UCSD-AML1 (cell line): ENCODE data around the gene LMO7.
"Not testable (repeated sequence)": the region's sequence is repeated elsewhere in the genome, so short reads cannot be mapped to it uniquely, and the experiment has no call there.

Experiments used
- DNase-seq: peaks from one replicate; lab custom pipeline; 2025; ENCODE audit not compliant: unreplicated experiment; lab: John Stamatoyannopoulos, UW

The LMO7 gene

DNA sequence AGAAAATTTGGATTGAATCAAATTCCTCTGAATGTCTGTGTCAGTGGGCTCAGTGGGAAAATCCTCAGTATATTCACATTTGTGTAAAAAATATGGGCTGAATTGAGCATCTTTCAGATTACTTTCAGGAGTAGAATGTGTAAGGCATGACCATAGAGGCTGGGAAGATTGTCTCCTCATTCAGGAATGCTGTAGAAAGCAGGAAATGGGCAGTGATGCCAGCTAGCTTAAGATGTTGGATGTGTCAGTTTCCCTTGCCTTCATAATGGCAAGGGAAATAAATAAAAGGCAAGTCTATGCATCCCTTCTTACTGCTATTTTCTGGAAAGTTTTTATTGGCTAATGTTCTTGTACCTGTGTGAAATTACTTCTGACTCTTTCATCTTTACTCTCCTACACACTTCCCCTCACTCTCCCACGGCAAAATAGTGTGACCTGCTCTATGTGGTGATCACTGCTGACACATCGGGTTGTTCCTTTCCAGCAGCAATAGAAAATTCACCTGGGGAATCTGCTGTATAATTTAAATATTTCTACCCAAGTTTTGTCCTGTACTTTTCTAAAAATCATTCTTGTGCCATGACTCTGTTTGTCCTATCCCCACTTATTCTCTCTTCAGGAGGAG lies 103.2 kb downstream of the LMO7 start:
- DNase-seq = no peak

- DNase-seq = no peak
These were observed 103.9 kb downstream of the LMO7 start for GRCh38 chr13:75740031-75740430.

GRCh38 chr13:75743072-75743471 lies 106.9 kb downstream of the LMO7 start:
- DNase-seq = not testable (repeated sequence)

DNA sequence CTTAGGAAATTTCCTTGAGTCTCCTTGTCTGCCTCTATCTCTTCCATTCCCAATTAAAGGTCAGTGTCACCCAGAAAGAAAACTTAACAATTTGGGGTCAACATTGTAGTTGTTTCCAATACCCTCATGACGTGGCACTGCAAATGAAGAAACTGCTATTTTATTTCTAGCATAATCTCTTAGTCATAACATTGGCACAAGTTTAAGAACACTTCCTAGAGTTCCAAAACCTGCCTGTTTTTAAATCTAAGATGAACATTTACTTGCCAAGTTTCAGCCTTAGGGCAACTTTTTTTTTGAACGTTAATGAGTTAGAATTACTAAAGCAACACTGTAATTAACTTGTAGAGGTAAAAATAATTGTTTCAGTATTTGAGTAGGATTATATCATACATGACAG lies 108.0 kb downstream of the LMO7 start:
- no peak for DNase-seq

DNA sequence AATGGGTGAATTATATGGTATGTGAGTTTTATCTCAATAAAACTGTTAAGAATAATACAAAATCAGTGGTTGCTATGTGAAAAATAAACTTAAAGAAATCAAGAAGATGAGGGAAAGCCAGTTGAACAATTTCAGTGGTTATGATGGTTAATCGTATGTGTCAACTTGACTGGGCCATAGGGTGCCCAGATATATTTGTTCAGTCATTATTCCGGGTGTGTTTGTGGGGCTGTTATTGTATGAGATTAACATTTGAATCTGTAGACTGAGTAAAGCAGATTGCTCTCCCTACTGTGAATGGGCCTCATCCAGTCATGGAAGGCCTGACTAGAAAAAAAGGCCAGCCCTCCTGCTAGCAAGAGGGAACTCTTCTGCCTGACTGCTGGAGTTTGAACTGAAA lies 109.3 kb downstream of the LMO7 start:
- no peak for DNase-seq

GRCh38 chr13:75748874-75749273 lies 112.7 kb downstream of the LMO7 start:
- DNase-seq = no peak

GRCh38 chr13:75749407-75749806 lies 113.3 kb downstream of the LMO7 start:
- no peak for DNase-seq

DNA sequence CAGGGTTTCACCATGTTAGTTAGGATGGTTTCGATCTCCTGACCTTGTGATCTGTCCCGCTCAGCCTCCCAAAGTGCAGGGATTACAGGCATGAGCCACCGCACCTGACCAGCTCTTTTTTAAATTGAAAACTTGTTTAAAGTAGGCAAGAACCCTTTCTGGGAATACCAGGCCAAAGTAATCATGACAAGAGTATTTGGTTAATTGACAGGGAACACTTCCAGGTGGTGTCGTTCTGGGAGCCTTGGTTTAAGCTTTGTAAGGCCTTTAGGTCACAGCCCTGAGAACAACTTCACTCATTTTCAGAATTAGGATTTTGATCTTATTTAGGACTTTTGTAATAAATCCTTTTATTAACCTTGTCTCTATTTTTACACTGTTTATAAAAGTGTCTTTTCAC lies 115.2 kb downstream of the LMO7 start:
- DNase-seq = no peak

GRCh38 chr13:75752826-75753225 lies 116.7 kb downstream of the LMO7 start:
- no peak for DNase-seq

DNA sequence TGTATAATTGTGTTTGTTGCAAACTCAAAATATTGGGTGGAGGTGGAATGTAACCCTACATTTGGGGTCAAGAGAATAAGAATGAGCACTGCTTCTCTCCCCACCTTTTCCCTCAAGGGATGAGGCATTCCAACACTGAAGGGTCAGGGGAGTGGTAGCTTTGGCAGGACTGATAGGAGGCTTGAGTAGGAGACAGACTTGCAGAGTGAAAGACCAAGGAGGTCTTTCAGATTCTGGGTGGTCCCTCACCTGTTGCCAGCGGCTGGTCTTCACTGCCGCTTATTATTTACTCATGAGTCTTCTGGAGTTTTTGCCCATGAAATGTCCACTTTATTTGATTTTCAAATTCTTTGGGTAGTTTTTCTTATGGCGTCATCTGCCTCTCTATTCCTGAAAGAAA lies 118.8 kb downstream of the LMO7 start:
- DNase-seq = no peak

DNA sequence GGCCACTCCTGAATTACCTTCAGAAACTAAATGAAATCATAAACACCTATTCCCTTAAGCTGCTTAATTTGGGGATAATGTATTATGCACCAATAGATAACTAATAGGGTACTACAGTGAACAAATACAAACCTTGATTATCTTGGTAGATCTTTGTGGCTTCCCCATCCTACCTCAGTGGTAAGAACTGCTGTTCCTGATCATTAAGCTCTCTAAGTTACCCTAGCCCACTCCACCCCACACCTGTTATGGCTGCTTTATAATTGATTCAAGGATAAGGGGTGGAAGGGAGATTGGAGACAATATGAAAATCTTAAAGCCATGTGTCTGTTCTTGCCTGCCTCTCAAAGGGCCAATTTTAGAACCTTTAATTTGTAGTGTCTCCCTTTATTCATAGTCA lies 121.2 kb downstream of the LMO7 start:
- no peak for DNase-seq

DNA sequence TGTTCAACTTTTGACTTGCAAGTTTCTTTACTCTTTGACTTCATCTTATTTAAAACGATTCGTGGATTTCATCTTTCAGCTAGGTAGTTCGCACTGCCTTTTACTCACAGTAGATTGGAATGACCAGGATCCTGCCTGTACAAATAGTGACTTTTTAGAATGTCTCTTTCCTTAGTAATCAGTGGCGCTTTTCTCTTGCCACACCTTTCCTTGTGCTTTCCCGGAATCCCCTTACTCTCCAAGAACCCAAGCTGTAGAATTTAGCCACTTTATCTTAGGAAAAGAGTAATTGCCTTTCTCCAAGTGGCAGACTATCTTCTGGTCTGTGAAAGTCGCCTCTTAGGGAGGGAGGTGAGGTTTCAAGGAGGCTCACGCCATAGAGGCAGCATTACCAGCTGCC lies 123.4 kb downstream of the LMO7 start:
- no peak for DNase-seq

- DNase-seq = no peak
These were observed 124.2 kb downstream of the LMO7 start for GRCh38 chr13:75760131-75761021.

DNA sequence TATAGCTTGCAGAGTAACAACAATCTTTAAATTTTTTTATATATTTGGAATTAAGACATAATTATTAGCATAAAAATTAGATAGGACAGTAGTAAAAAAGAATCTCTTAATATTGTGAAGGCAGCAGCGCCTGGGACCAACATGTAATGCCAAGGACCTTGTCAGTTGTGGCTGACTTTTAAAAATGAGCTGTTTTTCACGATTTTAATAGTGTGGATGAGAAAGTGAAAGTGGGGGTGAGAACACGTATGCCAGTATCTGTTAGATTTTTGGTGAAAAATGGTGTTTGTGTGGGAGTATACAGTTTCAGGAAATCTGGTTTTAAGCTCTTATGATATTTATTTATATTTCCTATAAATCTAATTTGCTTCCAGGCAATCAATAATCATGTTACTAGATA lies 125.2 kb downstream of the LMO7 start:
- DNase-seq = no peak

DNA sequence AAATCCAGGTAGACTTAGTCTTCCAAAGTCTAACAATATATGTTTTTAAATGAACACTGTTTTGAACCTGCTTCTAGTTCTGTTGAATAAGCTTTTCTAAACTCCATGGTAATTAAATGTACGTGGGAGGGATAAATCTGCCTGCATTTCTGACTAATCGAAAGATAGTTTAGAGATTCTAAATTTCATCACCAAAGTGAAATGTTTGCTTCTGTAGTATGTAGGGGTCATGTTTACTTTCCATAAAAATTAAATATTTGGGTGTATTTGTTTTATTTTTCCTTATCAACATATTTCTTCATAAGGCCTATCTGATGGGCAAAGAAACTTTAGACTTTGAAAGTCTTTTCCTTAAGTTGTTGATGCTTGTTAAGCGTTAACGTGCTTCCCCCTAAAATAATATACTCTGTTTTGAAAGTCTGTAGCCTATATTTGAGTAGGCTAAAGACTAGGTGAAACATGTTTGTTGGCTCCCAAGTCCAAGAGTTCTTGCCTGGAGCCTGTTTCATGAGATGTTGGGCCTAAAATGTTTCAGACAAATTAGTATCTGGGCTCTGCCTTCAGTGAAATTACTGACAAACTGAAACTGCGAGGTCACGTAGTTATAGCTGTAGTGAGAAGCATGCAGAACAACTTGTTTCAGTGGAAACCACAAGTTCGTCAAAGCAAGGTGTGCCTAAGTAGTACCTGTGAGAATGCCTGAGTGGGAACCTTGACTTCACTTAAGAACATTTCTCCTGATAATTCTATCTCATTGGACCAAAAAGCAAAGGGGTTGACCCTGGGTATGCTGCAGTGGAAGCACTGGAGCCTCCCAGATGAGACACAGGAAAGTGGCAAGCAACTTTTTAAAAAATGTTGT lies 126.2 kb downstream of the LMO7 start:
- no peak for DNase-seq

DNA sequence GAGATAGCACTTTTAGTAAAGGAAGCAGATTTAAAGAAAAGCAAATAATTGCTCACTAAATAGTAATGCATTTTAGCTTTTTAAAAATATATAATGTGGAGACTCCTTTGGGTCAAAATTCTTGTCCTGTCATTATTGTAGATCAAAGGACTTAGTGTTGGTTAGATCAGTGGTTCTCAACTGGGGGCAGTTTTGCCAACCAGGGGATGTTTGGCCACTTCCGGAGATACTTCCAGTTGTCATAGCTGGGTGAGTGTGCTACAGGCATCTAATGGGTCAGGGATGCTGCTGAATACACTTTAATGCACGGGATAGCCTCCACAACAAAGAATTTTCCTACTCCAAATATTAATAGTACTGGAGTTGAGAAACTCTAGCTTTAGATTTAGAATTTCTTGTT lies 126.8 kb downstream of the LMO7 start:
- DNase-seq = no peak

DNA sequence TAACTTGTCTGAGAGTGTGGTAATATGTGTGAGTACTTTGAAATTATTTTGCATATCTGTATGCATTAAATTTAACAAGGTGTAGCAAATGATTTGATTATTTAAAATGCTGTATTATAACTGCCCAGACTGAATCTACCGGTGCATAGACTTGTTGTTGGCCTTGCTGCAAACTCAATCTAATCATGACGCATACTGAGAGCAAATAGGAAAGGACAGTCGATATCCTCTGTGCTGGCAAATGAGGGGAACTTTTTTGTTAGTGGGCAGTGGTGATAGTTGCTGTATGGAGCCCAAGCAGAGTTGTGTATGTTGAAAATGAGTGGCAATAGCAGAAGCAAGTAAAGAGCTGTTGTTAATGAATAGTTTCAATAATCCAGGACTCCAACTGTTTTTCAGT lies 127.4 kb downstream of the LMO7 start:
- no peak for DNase-seq

DNA sequence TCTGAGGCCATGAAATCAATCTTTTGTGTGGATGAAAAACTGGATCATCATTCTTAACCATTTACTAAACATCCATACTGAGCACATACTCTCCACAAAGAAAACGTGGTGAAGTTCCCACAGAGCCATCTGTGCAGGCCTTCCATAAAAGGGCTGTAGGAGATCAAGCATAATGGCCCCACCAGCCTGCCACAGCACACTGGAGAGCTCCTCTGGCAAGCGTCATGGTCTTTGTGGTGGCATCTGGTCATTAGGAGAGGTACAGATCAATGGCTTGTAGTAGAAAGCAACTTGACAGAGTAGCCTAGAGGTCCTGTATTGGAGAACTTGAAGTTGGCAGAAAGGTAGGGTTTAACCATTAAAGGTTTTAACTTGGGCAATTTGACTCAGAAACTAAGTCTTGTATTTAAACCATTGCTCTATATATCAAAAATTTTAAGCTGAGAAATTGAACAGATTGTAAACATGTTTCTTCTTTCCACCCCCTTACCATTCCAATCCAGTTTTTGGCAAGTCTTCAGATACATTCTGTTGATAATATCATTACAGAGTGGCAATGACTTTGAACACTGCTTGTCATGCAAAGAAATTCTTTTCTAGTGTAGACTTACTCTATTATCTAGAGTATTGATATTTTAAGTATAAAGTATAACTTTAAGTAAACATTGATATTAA lies 128.3 kb downstream of the LMO7 start:
- DNase-seq = no peak

DNA sequence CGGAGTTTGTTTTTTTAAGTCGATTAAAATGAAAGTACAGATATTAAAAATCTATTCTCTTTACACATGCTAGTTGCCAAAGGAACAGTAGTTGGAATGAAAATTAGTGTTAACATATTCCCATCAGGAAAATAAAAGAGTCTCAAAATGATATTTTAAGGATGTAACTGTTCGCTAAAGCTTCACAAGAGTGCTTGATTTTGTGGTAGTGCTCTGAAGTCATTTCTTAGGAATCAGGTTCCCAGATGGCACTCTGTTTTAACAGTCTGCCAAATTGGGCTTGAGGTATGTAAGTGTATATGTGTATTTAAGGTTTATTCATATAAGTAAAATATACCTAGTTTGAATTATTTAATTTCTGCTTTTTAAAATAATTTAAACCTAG lies 128.8 kb downstream of the LMO7 start:
- no peak for DNase-seq

DNA sequence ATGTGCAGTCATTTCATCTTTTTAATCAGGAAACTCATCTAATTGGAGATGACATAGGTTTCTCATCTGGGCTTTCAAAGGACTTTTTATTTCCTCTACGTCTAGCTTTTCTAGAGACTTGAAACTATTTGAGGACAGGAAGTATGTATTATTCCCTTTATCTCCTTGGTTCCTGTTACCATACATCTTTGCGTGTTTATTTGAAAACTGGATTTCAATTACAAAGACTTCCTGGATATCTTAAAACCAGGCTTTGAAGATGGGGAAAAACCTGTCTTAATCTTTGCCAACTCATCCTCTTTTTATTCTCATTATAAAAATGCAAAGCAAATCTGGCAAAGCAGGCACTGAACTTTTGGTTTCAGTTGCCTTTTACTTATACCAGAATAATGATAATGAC lies 130.5 kb downstream of the LMO7 start:
- DNase-seq = no peak
